Gastroesophageal sphincter (tissue), 4 donors: ENCODE measurements around the gene PPP1R27. TPM values are rescaled to one million over a fixed set of nuclear protein-coding genes. Genes with fewer than 3 reads are reported as not detected.

Experiments
- ATAC-seq: fragments of 150-250 bp; one replicate; pipeline ENCODE4 v1.9.1; 2016; ENCODE audit warnings: mild to moderate bottlenecking, moderate library complexity
- H3K27ac ChIP-seq, 4 donors: fragments of 200-600 bp; sonication (generic) in 3 of 4; 1 replicate in 3 of 4; 2 replicates in 1 of 4; pipeline ENCODE4 v1.5.1; 2016 to 2019
- H3K27me3 ChIP-seq: fragments of 200-600 bp; sonication (generic); one replicate; pipeline ENCODE4 v1.5.1; 2019
- H3K36me3 ChIP-seq, 2 donors: fragments of 200-600 bp; sonication (generic); one replicate each; pipeline ENCODE4 v1.5.1; 2019; ENCODE audit warnings: control low read depth in 1 of 2
- H3K4me1 ChIP-seq, 3 donors: fragments of 200-600 bp; sonication (generic); 1 replicate in 2 of 3; 2 replicates in 1 of 3; pipeline ENCODE4 v1.5.1; 2016 to 2019; ENCODE audit warnings: control low read depth in 2 of 3
- H3K4me3 ChIP-seq, 2 donors: fragments of 200-600 bp; sonication (generic); one replicate each; pipeline ENCODE4 v1.5.1; 2019; ENCODE audit warnings: mild to moderate bottlenecking in 1 of 2, moderate library complexity in 1 of 2
- H3K9me3 ChIP-seq, 3 donors: fragments of 200-600 bp; sonication (generic); one replicate each; pipeline ENCODE4 v1.5.1; 2017 to 2019; ENCODE audit warnings: control low read depth in 2 of 3
- CTCF ChIP-seq, 4 experiments: fragments of 200-600 bp in 2 of 4; fragments of 450-650 bp in 2 of 4; sonication (generic) in 1 of 4; IDR thresholded peaks; one replicate each; pipeline ENCODE4 v1.5.1; 2017 to 2019; ENCODE audit warnings: antibody characterized with exemption in 4 of 4, mild to moderate bottlenecking in 2 of 4, moderate library complexity in 2 of 4
- EP300 ChIP-seq: sonication (generic); formaldehyde crosslinking; IDR thresholded peaks from one replicate; pipeline ENCODE4 v1.6.1; 2017; ENCODE audit warnings: antibody characterized with exemption, mild to moderate bottlenecking
- POLR2A ChIP-seq, 2 donors: fragments of 450-650 bp; IDR thresholded peaks; one replicate each; pipeline ENCODE4 v1.6.1; 2017; ENCODE audit warnings: antibody characterized with exemption in 2 of 2, mild to moderate bottlenecking in 2 of 2, moderate library complexity in 1 of 2
- POLR2AphosphoS5 ChIP-seq: sonication (generic); formaldehyde crosslinking; IDR thresholded peaks from one replicate; pipeline ENCODE4 v1.6.1; 2017; ENCODE audit warnings: antibody characterized with exemption
- WGBS, 2 donors: methylation state at CpG; one replicate each; pipeline ENCODE4 v1.1.5; 2018; ENCODE audit warnings: low coverage in 1 of 2; 5-methylcytosine and 5-hydroxymethylcytosine counted together
- total RNA-seq, 4 donors: library from RNA; depleted of rRNA; stranded (reverse); fragments of >200 nt; gene quantifications; one replicate each; pipeline ENCODE4 v1.1.0, GENCODE V29; 2016

Gene PPP1R27
- total RNA-seq, 4 donors from 2014 or later = not detected

- TF ChIP-seq CTCF (IDR thresholded peaks at IDR 0.05) (no peak), EP300 (no peak), POLR2A (IDR thresholded peaks at IDR 0.05) (no peak)
- H3K27ac ChIP-seq = no peak overlapping the region
- peaks cover 0 to 46% (median 11%) of the 10 kb centered on the region in 3 donors for H3K4me1 ChIP-seq
- no peaks in the 10 kb centered on the region for H3K9me3 ChIP-seq
- no peak for ATAC-seq
- H3K4me3 ChIP-seq = no peak overlapping the region
- peaks cover 12% of the 10 kb centered on the region for H3K27me3 ChIP-seq
- WGBS, 2 donors = 79% methylated on average over 7 of the region's 33 CpGs; no CpG with 5 or more reads in 1 of the 2 donors
- peaks cover 0 to 28% of the 10 kb centered on the region in 2 donors for H3K36me3 ChIP-seq
Measured at GRCh38 chr17:81823820-81824550, 10.9 kb downstream of the PPP1R27 start.

DNA sequence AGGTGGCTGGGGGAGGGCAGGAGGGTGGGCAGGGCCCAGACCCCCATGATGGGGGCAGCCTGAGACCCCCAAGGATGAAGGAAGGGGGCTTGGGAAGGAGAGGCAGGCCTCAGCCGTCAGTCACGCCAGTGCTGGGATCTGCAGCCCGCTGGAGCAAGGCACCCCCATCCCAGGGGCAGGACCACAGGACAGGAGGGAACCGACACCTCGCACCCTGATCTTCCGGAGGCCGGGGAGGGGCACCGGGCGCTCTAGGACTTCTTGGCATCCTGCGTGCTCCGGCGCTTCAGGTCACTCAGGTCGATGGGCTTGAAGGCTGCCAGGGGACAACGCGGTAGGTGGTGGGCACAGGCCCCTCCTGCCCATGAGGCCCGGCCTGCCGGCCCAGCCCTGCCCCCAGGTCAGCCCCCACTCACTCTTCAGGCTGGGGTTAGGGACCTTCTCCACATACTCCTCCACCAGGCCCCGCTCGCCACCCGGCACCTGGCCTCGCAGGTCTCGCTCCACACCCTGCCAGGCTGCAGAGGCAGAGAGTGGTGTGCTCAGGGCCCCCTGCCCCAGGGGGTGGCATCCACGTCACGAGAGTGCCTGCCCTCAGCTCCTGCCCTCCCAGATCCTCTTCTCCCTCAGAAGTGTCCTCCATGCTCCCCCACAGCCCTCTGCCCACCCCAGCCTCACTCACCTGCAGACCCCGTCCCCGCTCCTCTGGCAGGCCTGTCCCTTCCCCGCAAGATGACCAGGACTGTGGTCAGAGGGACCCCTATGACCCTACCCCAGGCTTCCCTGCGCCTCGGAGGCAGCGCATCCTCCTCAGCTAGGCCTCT lies 11.6 kb downstream of the PPP1R27 start:
- Histone ChIP-seq H3K9me3 (no peaks in the 10 kb centered on the region), H3K36me3 (peaks cover 0 to 28% of the 10 kb centered on the region in 2 donors), H3K27ac (peak overlapping the region in 2 of 4 donors; percentile 76 to 79), H3K4me1 (peaks cover 0 to 38% (median 11%) of the 10 kb centered on the region in 3 donors), H3K4me3 (no peak overlapping the region), H3K27me3 (peaks cover 14% of the 10 kb centered on the region)
- no peak for TF ChIP-seq POLR2AphosphoS5
- no peak for TF ChIP-seq CTCF (IDR thresholded peaks at IDR 0.05)
- TF ChIP-seq POLR2A (IDR thresholded peaks at IDR 0.05) = no peak
- no peak for TF ChIP-seq EP300
- no peak for ATAC-seq
- no CpG with 5 or more reads among the region's 30 CpGs for WGBS, 2 donors

- no peak for TF ChIP-seq CTCF (IDR thresholded peaks at IDR 0.05)
- no peak for TF ChIP-seq POLR2A (IDR thresholded peaks at IDR 0.05)
- no peak for TF ChIP-seq EP300
- TF ChIP-seq POLR2AphosphoS5 = no peak
- H3K36me3 ChIP-seq = peaks cover 0 to 28% of the 10 kb centered on the region in 2 donors
- no peaks in the 10 kb centered on the region for H3K9me3 ChIP-seq
- H3K27ac ChIP-seq = peak overlapping the region; percentile 5 to 86 (median 78)
- peaks cover 24% of the 10 kb centered on the region for H3K27me3 ChIP-seq
- no peak for ATAC-seq
- peaks cover 0 to 36% (median 11%) of the 10 kb centered on the region in 3 donors for H3K4me1 ChIP-seq
- WGBS, 2 donors = no CpG with 5 or more reads among the region's 8 CpGs
- H3K4me3 ChIP-seq = no peak overlapping the region
Measured at GRCh38 chr17:81822312-81822637, 12.6 kb downstream of the PPP1R27 start.

DNA sequence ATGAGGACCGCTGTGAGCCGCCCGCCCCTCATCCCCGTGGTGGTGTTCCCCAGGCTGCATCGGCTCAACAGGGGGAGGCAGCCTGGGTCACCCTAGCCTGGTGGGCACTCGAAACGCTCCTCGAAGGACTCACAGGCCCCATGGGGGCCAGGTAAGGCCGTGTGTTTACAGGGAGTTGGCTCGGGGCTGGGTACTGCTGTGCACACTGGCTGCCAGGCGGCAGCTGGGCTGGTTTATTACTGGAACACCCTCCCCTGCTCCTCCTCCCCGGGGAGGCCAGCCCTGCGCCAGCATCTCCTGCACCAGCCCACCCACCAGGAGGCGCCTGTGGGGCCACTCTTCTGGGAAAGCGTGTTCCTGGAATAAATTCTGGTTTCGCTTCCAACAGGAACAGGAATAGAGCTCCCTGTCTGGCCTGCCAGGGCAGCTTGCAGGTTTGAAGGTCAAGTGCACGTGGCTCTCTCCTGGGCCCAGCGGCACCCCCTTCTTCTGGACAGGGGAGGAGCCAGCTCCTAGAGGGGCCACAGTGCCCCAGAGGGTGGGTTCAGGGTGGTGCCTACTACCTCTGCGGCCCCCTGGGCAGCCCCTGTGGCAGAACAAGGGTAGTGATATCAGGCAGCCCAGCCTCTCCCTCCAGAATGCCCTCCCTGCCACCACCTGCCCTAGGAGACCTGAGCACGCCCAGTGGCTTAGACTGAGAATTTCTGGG lies 13.1 kb downstream of the PPP1R27 start:
- H3K4me3 ChIP-seq = no peak overlapping the region
- TF ChIP-seq EP300 (no peak), CTCF (IDR thresholded peaks at IDR 0.05) (peak in 3 of 4 experiments; percentile 64 to 76 (median 71)), POLR2AphosphoS5 (peak; percentile 78), POLR2A (IDR thresholded peaks at IDR 0.05) (no peak)
- H3K27ac ChIP-seq = peak overlapping the region; percentile 5 to 86 (median 78)
- ATAC-seq = peak; percentile 91
- peaks cover 0 to 36% (median 11%) of the 10 kb centered on the region in 3 donors for H3K4me1 ChIP-seq
- H3K36me3 ChIP-seq = peaks cover 0 to 28% of the 10 kb centered on the region in 2 donors
- WGBS, 2 donors = 7% methylated on average over 5 of the region's 20 CpGs; no CpG with 5 or more reads in 1 of the 2 donors
- H3K9me3 ChIP-seq = no peaks in the 10 kb centered on the region
- peaks cover 29% of the 10 kb centered on the region for H3K27me3 ChIP-seq
